Measurements from ENCODE around the gene TWSG1. TPM values are rescaled to one million over a fixed set of nuclear protein-coding genes. Genes with fewer than 3 reads are reported as not detected.

TWSG1 gene
- total and polyA plus RNA-seq, 2 donors = 7.8 to 10.6 TPM

GRCh38 chr18:9329471-9329870 lies 5.1 kb upstream of the TWSG1 start:
- Histone ChIP-seq H3K4me3 (ENCODE audit: low read length in 2 of 2) (no peak overlapping the region), H3K36me3 (ENCODE audit: control insufficient read depth in 2 of 2, insufficient read depth in 2 of 2, low read length in 1 of 2) (no peaks in the 10 kb centered on the region), H3K4me1 (ENCODE audit: control insufficient read depth in 2 of 2, insufficient read depth in 2 of 2, low read length in 2 of 2) (no peaks in the 10 kb centered on the region), H3K27me3 (ENCODE audit: control insufficient read depth in 2 of 2, insufficient read depth in 1 of 2, low read length in 1 of 2) (peaks cover 3 to 8% of the 10 kb centered on the region in 2 donors), H3K9me3 (ENCODE audit: control insufficient read depth in 2 of 2, insufficient read depth in 1 of 2, low read length in 1 of 2) (peaks cover 0 to 17% of the 10 kb centered on the region in 2 donors), H3K27ac (ENCODE audit: low read depth in 1 of 2, low read length in 1 of 2) (no peak overlapping the region)
- 99% methylated on average over 1 of the region's 1 CpG for WGBS
- DNase-seq (ENCODE audit: low read depth in 6 of 9, low spot score in 9 of 9) = no peak

GRCh38 chr18:9330419-9330818 lies 4.2 kb upstream of the TWSG1 start:
- DNase-seq (ENCODE audit: low read depth in 6 of 9, low spot score in 9 of 9) = no peak
- Histone ChIP-seq H3K4me3 (ENCODE audit: low read length in 2 of 2) (no peak overlapping the region), H3K27me3 (ENCODE audit: control insufficient read depth in 2 of 2, insufficient read depth in 1 of 2, low read length in 1 of 2) (peaks cover 3 to 8% of the 10 kb centered on the region in 2 donors), H3K4me1 (ENCODE audit: control insufficient read depth in 2 of 2, insufficient read depth in 2 of 2, low read length in 2 of 2) (peaks cover 0 to 4% of the 10 kb centered on the region in 2 donors), H3K36me3 (ENCODE audit: control insufficient read depth in 2 of 2, insufficient read depth in 2 of 2, low read length in 1 of 2) (no peaks in the 10 kb centered on the region), H3K27ac (ENCODE audit: low read depth in 1 of 2, low read length in 1 of 2) (no peak overlapping the region), H3K9me3 (ENCODE audit: control insufficient read depth in 2 of 2, insufficient read depth in 1 of 2, low read length in 1 of 2) (peaks cover 0 to 17% of the 10 kb centered on the region in 2 donors)
- WGBS = 96% methylated on average over 3 of the region's 3 CpGs

- 36% methylated on average over 52 of the region's 52 CpGs for WGBS
- peak in 3 of 9 donors; percentile 11 to 43 (median 39) for DNase-seq (ENCODE audit: low read depth in 6 of 9, low spot score in 9 of 9)
Observed at GRCh38 chr18:9333441-9334328, 888 bp upstream of the TWSG1 start.

GRCh38 chr18:9334973-9335696 lies 562 bp downstream of the TWSG1 start:
- peaks cover 3 to 8% of the 10 kb centered on the region in 2 donors for H3K27me3 ChIP-seq (ENCODE audit: control insufficient read depth in 2 of 2, insufficient read depth in 1 of 2, low read length in 1 of 2)
- no peaks in the 10 kb centered on the region for H3K36me3 ChIP-seq (ENCODE audit: control insufficient read depth in 2 of 2, insufficient read depth in 2 of 2, low read length in 1 of 2)
- 7% methylated on average over 55 of the region's 55 CpGs for WGBS
- DNase-seq (ENCODE audit: low read depth in 6 of 9, low spot score in 9 of 9) = peak in 3 of 9 donors; percentile 13 to 50 (median 33)
- peaks cover 0 to 14% of the 10 kb centered on the region in 2 donors for H3K9me3 ChIP-seq (ENCODE audit: control insufficient read depth in 2 of 2, insufficient read depth in 1 of 2, low read length in 1 of 2)
- peak overlapping the region in 1 of 2 donors; percentile 53 for H3K27ac ChIP-seq (ENCODE audit: low read depth in 1 of 2, low read length in 1 of 2)
- peaks cover 0 to 5% of the 10 kb centered on the region in 2 donors for H3K4me1 ChIP-seq (ENCODE audit: control insufficient read depth in 2 of 2, insufficient read depth in 2 of 2, low read length in 2 of 2)
- peak overlapping the region; percentile 51 to 78 for H3K4me3 ChIP-seq (ENCODE audit: low read length in 2 of 2)

More at GRCh38 chr18:9333441-9334328, 888 bp upstream of the TWSG1 start:
- H3K36me3 ChIP-seq (ENCODE audit: control insufficient read depth in 2 of 2, insufficient read depth in 2 of 2, low read length in 1 of 2) = no peaks in the 10 kb centered on the region
- H3K27me3 ChIP-seq (ENCODE audit: control insufficient read depth in 2 of 2, insufficient read depth in 1 of 2, low read length in 1 of 2) = peaks cover 3 to 8% of the 10 kb centered on the region in 2 donors
- H3K4me3 ChIP-seq (ENCODE audit: low read length in 2 of 2) = peak overlapping the region; percentile 63 to 78
- H3K4me1 ChIP-seq (ENCODE audit: control insufficient read depth in 2 of 2, insufficient read depth in 2 of 2, low read length in 2 of 2) = peaks cover 0 to 5% of the 10 kb centered on the region in 2 donors
- peak overlapping the region in 1 of 2 donors; percentile 81 for H3K27ac ChIP-seq (ENCODE audit: low read depth in 1 of 2, low read length in 1 of 2)
- peaks cover 0 to 14% of the 10 kb centered on the region in 2 donors for H3K9me3 ChIP-seq (ENCODE audit: control insufficient read depth in 2 of 2, insufficient read depth in 1 of 2, low read length in 1 of 2)

GRCh38 chr18:9335697-9336045 lies 1.1 kb downstream of the TWSG1 start:
- Histone ChIP-seq H3K4me3 (ENCODE audit: low read length in 2 of 2) (peak overlapping the region; percentile 51 to 78), H3K36me3 (ENCODE audit: control insufficient read depth in 2 of 2, insufficient read depth in 2 of 2, low read length in 1 of 2) (peaks cover 0 to 4% of the 10 kb centered on the region in 2 donors), H3K27ac (ENCODE audit: low read depth in 1 of 2, low read length in 1 of 2) (no peak overlapping the region), H3K9me3 (ENCODE audit: control insufficient read depth in 2 of 2, insufficient read depth in 1 of 2, low read length in 1 of 2) (peaks cover 0 to 14% of the 10 kb centered on the region in 2 donors), H3K4me1 (ENCODE audit: control insufficient read depth in 2 of 2, insufficient read depth in 2 of 2, low read length in 2 of 2) (peaks cover 0 to 5% of the 10 kb centered on the region in 2 donors), H3K27me3 (ENCODE audit: control insufficient read depth in 2 of 2, insufficient read depth in 1 of 2, low read length in 1 of 2) (peaks cover 3 to 8% of the 10 kb centered on the region in 2 donors)
- DNase-seq (ENCODE audit: low read depth in 6 of 9, low spot score in 9 of 9) = no peak
- 78% methylated on average over 3 of the region's 3 CpGs for WGBS

GRCh38 chr18:9336827-9337226 lies 2.3 kb downstream of the TWSG1 start:
- Histone ChIP-seq H3K27me3 (ENCODE audit: control insufficient read depth in 2 of 2, insufficient read depth in 1 of 2, low read length in 1 of 2) (peaks cover 3 to 8% of the 10 kb centered on the region in 2 donors), H3K4me1 (ENCODE audit: control insufficient read depth in 2 of 2, insufficient read depth in 2 of 2, low read length in 2 of 2) (peaks cover 0 to 5% of the 10 kb centered on the region in 2 donors), H3K4me3 (ENCODE audit: low read length in 2 of 2) (no peak overlapping the region), H3K9me3 (ENCODE audit: control insufficient read depth in 2 of 2, insufficient read depth in 1 of 2, low read length in 1 of 2) (peaks cover 0 to 8% of the 10 kb centered on the region in 2 donors), H3K27ac (ENCODE audit: low read depth in 1 of 2, low read length in 1 of 2) (no peak overlapping the region), H3K36me3 (ENCODE audit: control insufficient read depth in 2 of 2, insufficient read depth in 2 of 2, low read length in 1 of 2) (peaks cover 0 to 4% of the 10 kb centered on the region in 2 donors)
- no peak for DNase-seq (ENCODE audit: low read depth in 6 of 9, low spot score in 9 of 9)

GRCh38 chr18:9337873-9338272 lies 3.3 kb downstream of the TWSG1 start:
- Histone ChIP-seq H3K4me3 (ENCODE audit: low read length in 2 of 2) (no peak overlapping the region), H3K4me1 (ENCODE audit: control insufficient read depth in 2 of 2, insufficient read depth in 2 of 2, low read length in 2 of 2) (peaks cover 0 to 5% of the 10 kb centered on the region in 2 donors), H3K36me3 (ENCODE audit: control insufficient read depth in 2 of 2, insufficient read depth in 2 of 2, low read length in 1 of 2) (peaks cover 0 to 7% of the 10 kb centered on the region in 2 donors), H3K27ac (ENCODE audit: low read depth in 1 of 2, low read length in 1 of 2) (no peak overlapping the region), H3K9me3 (ENCODE audit: control insufficient read depth in 2 of 2, insufficient read depth in 1 of 2, low read length in 1 of 2) (peaks cover 0 to 8% of the 10 kb centered on the region in 2 donors), H3K27me3 (ENCODE audit: control insufficient read depth in 2 of 2, insufficient read depth in 1 of 2, low read length in 1 of 2) (peaks cover 3 to 8% of the 10 kb centered on the region in 2 donors)
- peak in 1 of 9 donors; percentile 13 for DNase-seq (ENCODE audit: low read depth in 6 of 9, low spot score in 9 of 9)
- WGBS = 37% methylated on average over 3 of the region's 3 CpGs

GRCh38 chr18:9340472-9340871 lies 5.9 kb downstream of the TWSG1 start:
- no peak overlapping the region for H3K27ac ChIP-seq (ENCODE audit: low read depth in 1 of 2, low read length in 1 of 2)
- H3K4me3 ChIP-seq (ENCODE audit: low read length in 2 of 2) = no peak overlapping the region
- no peaks in the 10 kb centered on the region for H3K27me3 ChIP-seq (ENCODE audit: control insufficient read depth in 2 of 2, insufficient read depth in 1 of 2, low read length in 1 of 2)
- peaks cover 0 to under 1% of the 10 kb centered on the region in 2 donors for H3K4me1 ChIP-seq (ENCODE audit: control insufficient read depth in 2 of 2, insufficient read depth in 2 of 2, low read length in 2 of 2)
- no peak for DNase-seq (ENCODE audit: low read depth in 6 of 9, low spot score in 9 of 9)
- H3K36me3 ChIP-seq (ENCODE audit: control insufficient read depth in 2 of 2, insufficient read depth in 2 of 2, low read length in 1 of 2) = peaks cover 0 to 7% of the 10 kb centered on the region in 2 donors
- no peaks in the 10 kb centered on the region for H3K9me3 ChIP-seq (ENCODE audit: control insufficient read depth in 2 of 2, insufficient read depth in 1 of 2, low read length in 1 of 2)
- WGBS = 97% methylated on average over 6 of the region's 6 CpGs

- no peak overlapping the region for H3K27ac ChIP-seq (ENCODE audit: low read depth in 1 of 2, low read length in 1 of 2)
- H3K4me3 ChIP-seq (ENCODE audit: low read length in 2 of 2) = no peak overlapping the region
- peaks cover 0 to 7% of the 10 kb centered on the region in 2 donors for H3K36me3 ChIP-seq (ENCODE audit: control insufficient read depth in 2 of 2, insufficient read depth in 2 of 2, low read length in 1 of 2)
- no peaks in the 10 kb centered on the region for H3K9me3 ChIP-seq (ENCODE audit: control insufficient read depth in 2 of 2, insufficient read depth in 1 of 2, low read length in 1 of 2)
- H3K4me1 ChIP-seq (ENCODE audit: control insufficient read depth in 2 of 2, insufficient read depth in 2 of 2, low read length in 2 of 2) = peaks cover 0 to 2% of the 10 kb centered on the region in 2 donors
- H3K27me3 ChIP-seq (ENCODE audit: control insufficient read depth in 2 of 2, insufficient read depth in 1 of 2, low read length in 1 of 2) = no peaks in the 10 kb centered on the region
- DNase-seq (ENCODE audit: low read depth in 6 of 9, low spot score in 9 of 9) = no peak
Observed at GRCh38 chr18:9343577-9343976, 9.0 kb downstream of the TWSG1 start.

Data from thymus (tissue), 11 donors.